ENCODE data around the gene ARHGDIG.
A peak's percentile ranks its signal among the peaks of the same experiment; 100 is the strongest.

ARHGDIG gene

DNA sequence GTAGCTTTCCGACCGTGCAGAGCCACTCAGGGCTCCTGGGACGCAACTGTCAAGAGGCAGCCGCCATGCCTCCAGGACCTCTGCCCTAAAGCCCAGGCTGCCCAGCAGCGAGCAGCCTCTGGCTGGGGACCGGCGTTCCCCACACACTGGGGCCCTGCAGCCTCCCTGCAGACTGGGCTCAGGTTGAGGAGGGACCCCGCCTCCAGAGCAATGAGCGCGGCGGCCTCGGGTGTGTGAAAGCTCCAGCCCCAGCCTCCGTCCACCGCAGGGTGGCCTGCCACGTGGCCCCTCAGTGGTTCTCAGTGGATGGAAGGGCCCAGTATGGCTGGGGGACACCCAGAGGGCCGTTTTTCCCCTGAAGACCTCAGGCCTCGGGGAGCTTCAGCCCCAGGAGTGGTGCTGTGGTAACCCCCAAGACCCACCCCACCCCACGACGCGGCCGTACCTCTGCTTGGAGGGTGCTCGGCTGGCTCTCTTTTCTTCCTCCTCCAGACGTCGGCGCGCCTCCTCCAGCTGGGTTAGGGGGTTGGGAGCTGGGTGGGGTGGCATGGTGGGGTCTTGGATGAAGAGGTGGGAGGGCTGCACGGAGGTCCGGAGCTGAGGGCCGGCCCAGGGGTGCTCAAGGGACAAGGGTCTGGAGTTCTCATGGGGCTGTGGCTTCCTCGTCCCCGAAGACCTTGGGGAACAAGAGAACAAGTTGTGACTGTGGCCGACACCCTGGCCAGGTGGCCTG is 12.8 kb downstream of the ARHGDIG start:
- Histone ChIP-seq H3K4me1 (peaks cover 0 to 31% (median 25%) of the 10 kb centered on the region in 10 experiments; a peak in 16 of 20 replicates), H3K9ac (no peak overlapping the region), H3K36me3 (peaks cover 67 to 98% (median 81%) of the 10 kb centered on the region in 11 experiments), H3K27me3 (no peaks in the 10 kb centered on the region), H3K4me2 (no peak overlapping the region), H3K4me3 (no peak overlapping the region), H4K20me1 (peaks cover 3 to 89% (median 56%) of the 10 kb centered on the region in 11 experiments; a peak in 20 of 22 replicates), H3K9me3 (replicated peaks in 1 of 11) (no peaks in the 10 kb centered on the region), H3K27ac (no peak overlapping the region)
- no peak for TF ChIP-seq Cebpa-rat (IDR thresholded peaks at IDR 0.05)

GRCh38 chr16:296276-296675 is 15.9 kb downstream of the ARHGDIG start:
- no peak for TF ChIP-seq Cebpa-rat (IDR thresholded peaks at IDR 0.05)
- Histone ChIP-seq H3K36me3 (peaks cover 50 to 95% (median 74%) of the 10 kb centered on the region in 11 experiments), H3K27me3 (no peaks in the 10 kb centered on the region), H3K9ac (peak overlapping the region in 5 of 11 experiments; percentile 5 to 44 (median 20); a peak in 3 of 22 replicates), H3K4me2 (peak overlapping the region in 8 of 11 experiments; percentile 44 to 87 (median 79); a peak in 16 of 22 replicates), H4K20me1 (peaks cover under 1 to 79% (median 37%) of the 10 kb centered on the region in 11 experiments; a peak in 19 of 22 replicates), H3K4me3 (no peak overlapping the region), H3K4me1 (peaks cover 0 to 27% (median 24%) of the 10 kb centered on the region in 10 experiments; a peak in 16 of 20 replicates), H3K27ac (no peak overlapping the region), H3K9me3 (replicated peaks in 1 of 11) (no peaks in the 10 kb centered on the region)

DNA sequence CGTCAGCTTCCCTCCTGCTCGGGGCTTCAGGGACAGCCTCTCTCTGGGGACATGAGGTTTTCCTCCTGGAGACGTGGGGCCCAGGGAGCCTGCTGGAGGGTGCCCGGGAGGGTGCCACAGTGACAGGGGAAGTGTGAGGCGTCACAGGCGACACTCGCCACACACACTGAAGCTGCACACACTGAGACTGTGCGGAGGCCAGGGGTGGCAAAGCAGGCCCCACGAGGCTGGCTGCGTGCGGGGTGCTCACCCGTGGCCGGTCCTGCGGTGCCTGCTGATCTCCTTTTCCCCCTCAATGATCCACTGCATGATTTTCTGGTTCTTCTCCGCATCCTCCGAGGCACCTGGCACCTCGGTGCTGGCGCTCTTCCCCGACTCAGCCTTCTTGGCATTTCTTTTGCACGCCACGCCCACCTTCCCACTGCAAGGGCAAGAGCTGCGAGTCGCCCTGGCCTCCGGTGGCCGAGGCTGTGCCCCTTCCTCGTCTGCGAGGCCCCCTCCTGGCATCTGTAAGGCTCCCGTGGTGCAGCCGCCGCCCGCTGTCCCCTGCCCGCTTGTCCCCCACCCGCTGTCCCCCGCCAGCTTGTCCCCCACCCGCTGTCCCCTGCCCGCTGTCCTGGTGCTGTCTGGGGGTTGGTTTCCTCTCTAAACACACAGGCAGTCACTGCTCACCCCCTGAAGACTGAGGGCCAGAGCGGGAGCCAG is 16.6 kb downstream of the ARHGDIG start:
- no peak for TF ChIP-seq Cebpa-rat (IDR thresholded peaks at IDR 0.05)
- no peaks in the 10 kb centered on the region for H3K9me3 ChIP-seq (replicated peaks in 1 of 11)
- H3K27me3 ChIP-seq = no peaks in the 10 kb centered on the region
- H3K4me1 ChIP-seq = peaks cover 0 to 27% (median 24%) of the 10 kb centered on the region in 10 experiments; a peak in 16 of 20 replicates
- H3K9ac ChIP-seq = peak overlapping the region in 7 of 11 experiments; percentile 5 to 57 (median 28); a peak in 8 of 22 replicates
- H3K4me3 ChIP-seq = no peak overlapping the region
- H3K27ac ChIP-seq = no peak overlapping the region
- peak overlapping the region in 9 of 11 experiments; percentile 33 to 87 (median 78); a peak in 17 of 22 replicates for H3K4me2 ChIP-seq
- H4K20me1 ChIP-seq = peaks cover 3 to 79% (median 39%) of the 10 kb centered on the region in 11 experiments; a peak in 19 of 22 replicates
- H3K36me3 ChIP-seq = peaks cover 46 to 95% (median 74%) of the 10 kb centered on the region in 11 experiments

DNA sequence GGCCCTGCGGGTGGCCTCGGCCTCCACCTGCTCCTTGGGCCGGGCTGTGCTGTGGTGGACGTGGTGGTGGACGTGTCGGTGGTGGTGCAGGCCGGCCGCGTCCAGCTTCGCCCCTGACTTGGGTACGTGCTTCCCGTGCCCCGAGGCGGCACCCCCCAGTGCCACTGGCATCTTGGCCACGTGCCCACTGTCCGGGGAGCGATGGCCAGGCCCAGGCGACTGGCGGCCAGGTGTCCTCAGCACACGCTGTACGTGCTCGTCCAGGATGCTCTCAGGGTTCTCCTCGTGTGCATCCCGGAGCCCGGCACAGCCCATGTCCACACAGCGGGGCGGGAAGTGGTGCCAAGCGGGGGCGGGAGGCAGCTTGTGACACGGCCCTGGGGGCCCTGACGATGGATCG is 17.4 kb downstream of the ARHGDIG start:
- peaks cover 45 to 95% (median 74%) of the 10 kb centered on the region in 11 experiments for H3K36me3 ChIP-seq
- no peaks in the 10 kb centered on the region for H3K27me3 ChIP-seq
- H3K9me3 ChIP-seq (replicated peaks in 1 of 11) = no peaks in the 10 kb centered on the region
- peaks cover 0 to 27% (median 24%) of the 10 kb centered on the region in 10 experiments; a peak in 16 of 20 replicates for H3K4me1 ChIP-seq
- H4K20me1 ChIP-seq = peaks cover 3 to 79% (median 47%) of the 10 kb centered on the region in 11 experiments; a peak in 19 of 22 replicates
- H3K4me3 ChIP-seq = no peak overlapping the region
- TF ChIP-seq Cebpa-rat (IDR thresholded peaks at IDR 0.05) = no peak
- H3K27ac ChIP-seq = no peak overlapping the region; a peak in 1 of 22 replicates
- H3K9ac ChIP-seq = peak overlapping the region in 5 of 11 experiments; percentile 1 to 57 (median 24); a peak in 3 of 22 replicates
- peak overlapping the region in 9 of 11 experiments; percentile 33 to 87 (median 78); a peak in 17 of 22 replicates for H3K4me2 ChIP-seq

GRCh38 chr16:301235-301634 is 20.8 kb downstream of the ARHGDIG start:
- Histone ChIP-seq H3K36me3 (peaks cover 60 to 96% (median 82%) of the 10 kb centered on the region in 11 experiments), H4K20me1 (peaks cover 3 to 93% (median 51%) of the 10 kb centered on the region in 11 experiments; a peak in 19 of 22 replicates), H3K4me3 (no peak overlapping the region)

DNA sequence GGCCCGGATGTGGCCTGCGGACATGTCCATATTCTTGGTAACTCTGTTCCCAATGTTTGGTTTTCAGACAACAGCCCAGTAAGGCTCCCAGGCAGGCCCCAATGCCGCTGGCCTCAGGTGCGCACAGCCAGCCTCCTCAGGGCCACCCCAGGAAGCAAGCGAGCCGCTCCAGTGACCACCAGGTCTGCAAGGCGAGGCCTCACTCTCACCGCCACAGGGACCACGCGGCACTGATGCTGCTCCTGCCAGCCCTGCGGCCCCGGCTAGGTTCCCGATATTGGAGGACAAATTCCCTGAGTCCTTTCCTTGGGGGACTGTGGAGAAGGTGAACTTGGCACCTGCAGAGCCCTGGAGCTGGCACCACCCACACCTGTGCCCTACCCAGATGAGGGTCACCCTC is 21.6 kb downstream of the ARHGDIG start:
- Histone ChIP-seq H4K20me1 (peaks cover 3 to 93% (median 51%) of the 10 kb centered on the region in 11 experiments; a peak in 19 of 22 replicates), H3K4me1 (peaks cover 0 to 17% (median 14%) of the 10 kb centered on the region in 10 experiments; a peak in 16 of 20 replicates), H3K27me3 (no peaks in the 10 kb centered on the region), H3K27ac (no peak overlapping the region), H3K4me2 (no peak overlapping the region), H3K9me3 (replicated peaks in 1 of 11) (no peaks in the 10 kb centered on the region), H3K4me3 (no peak overlapping the region), H3K9ac (no peak overlapping the region), H3K36me3 (peaks cover 67 to 96% (median 85%) of the 10 kb centered on the region in 11 experiments)
- TF ChIP-seq Cebpa-rat (IDR thresholded peaks at IDR 0.05) = no peak

More at GRCh38 chr16:301235-301634, 20.8 kb downstream of the ARHGDIG start:
- no peaks in the 10 kb centered on the region for H3K27me3 ChIP-seq
- H3K27ac ChIP-seq = no peak overlapping the region
- TF ChIP-seq Cebpa-rat (IDR thresholded peaks at IDR 0.05) = no peak
- H3K4me2 ChIP-seq = no peak overlapping the region
- H3K9me3 ChIP-seq (replicated peaks in 1 of 11) = no peaks in the 10 kb centered on the region
- peaks cover 0 to 24% (median 21%) of the 10 kb centered on the region in 10 experiments; a peak in 16 of 20 replicates for H3K4me1 ChIP-seq
- H3K9ac ChIP-seq = no peak overlapping the region

- Histone ChIP-seq H3K4me3 (no peak overlapping the region), H3K4me1 (peaks cover 0 to 17% (median 15%) of the 10 kb centered on the region in 10 experiments; a peak in 15 of 20 replicates), H3K9me3 (replicated peaks in 1 of 11) (no peaks in the 10 kb centered on the region), H4K20me1 (peaks cover 3 to 93% (median 56%) of the 10 kb centered on the region in 11 experiments; a peak in 20 of 22 replicates), H3K9ac (no peak overlapping the region), H3K27ac (no peak overlapping the region), H3K27me3 (no peaks in the 10 kb centered on the region), H3K36me3 (peaks cover 69 to 96% (median 89%) of the 10 kb centered on the region in 11 experiments), H3K4me2 (no peak overlapping the region)
- TF ChIP-seq Cebpa-rat (IDR thresholded peaks at IDR 0.05) = no peak
These were observed 23.5 kb downstream of the ARHGDIG start for GRCh38 chr16:303760-304505.

DNA sequence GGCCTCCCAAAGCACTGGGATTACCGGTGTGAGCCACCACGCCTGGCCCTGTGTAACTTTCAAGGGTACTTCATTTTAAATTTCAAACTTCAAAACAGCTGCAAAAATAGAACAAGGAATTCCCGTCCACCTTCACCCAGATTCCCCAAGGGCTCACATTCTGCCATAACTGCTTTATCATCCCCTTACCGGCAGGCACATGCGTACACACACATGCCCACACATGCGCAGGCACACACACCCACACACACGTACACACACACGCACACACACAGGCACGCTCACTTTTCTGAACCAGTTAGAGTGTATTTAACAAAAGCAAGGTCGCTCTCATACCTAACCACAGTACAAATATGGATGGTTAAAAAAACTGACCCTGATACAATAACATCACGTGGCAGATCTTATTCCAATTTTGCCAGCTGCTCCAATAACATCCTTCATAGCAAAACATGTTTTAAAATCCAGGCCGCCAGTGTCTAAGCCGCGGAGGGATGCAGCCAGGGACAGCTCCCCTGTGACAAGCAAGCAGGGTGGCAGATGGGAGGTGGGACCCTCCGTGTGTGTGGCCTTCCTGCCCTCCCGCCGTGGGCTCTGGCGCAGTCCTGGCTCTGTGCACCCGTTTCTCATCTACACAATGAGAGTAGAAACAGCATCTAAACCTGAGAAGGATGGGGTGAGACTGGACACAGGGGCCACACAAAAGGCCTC is 25.7 kb downstream of the ARHGDIG start:
- Histone ChIP-seq H3K9ac (peak overlapping the region in 1 of 11 experiments; percentile 15; a peak in 1 of 22 replicates), H3K27ac (no peak overlapping the region)

More for the DNA sequence above, 25.7 kb downstream of the ARHGDIG start:
- H4K20me1 ChIP-seq = peaks cover 17 to 97% (median 67%) of the 10 kb centered on the region in 11 experiments; a peak in 21 of 22 replicates
- H3K36me3 ChIP-seq = peaks cover 66 to 97% (median 88%) of the 10 kb centered on the region in 11 experiments
- peaks cover 0 to 35% (median 28%) of the 10 kb centered on the region in 10 experiments; a peak in 18 of 20 replicates for H3K4me1 ChIP-seq
- no peak overlapping the region for H3K4me2 ChIP-seq
- no peak overlapping the region for H3K4me3 ChIP-seq
- no peaks in the 10 kb centered on the region for H3K9me3 ChIP-seq (replicated peaks in 1 of 11)
- no peak for TF ChIP-seq Cebpa-rat (IDR thresholded peaks at IDR 0.05)
- H3K27me3 ChIP-seq = no peaks in the 10 kb centered on the region

Measured in BLaER1 treated with 17β-estradiol and CSF1 and Interleukin-3, amounts not matched to agents 10 nM and 100 nM (cell line).